ENCODE measurements around the gene BPI.

DNA sequence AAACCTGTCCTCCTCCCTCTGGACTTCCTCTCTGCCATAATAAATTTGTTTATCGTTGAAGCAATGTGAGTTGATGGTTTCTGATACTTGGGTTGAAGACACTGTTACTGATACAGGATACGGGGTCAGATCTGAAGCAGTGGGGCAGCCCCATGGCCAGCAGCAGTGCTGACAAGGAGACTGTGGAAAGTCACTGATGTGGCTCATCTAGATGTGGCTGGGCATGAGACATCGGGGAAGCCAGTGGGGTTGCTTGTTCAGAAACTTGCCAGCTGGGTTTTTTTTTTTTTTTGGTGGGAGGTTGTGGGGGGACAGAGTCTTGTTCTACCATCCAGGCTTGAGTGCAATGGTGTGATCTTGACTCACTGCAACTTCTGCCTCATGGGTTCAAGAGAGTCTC is 2.6 kb upstream of the BPI start:
- TF ChIP-seq, protein P1, sequence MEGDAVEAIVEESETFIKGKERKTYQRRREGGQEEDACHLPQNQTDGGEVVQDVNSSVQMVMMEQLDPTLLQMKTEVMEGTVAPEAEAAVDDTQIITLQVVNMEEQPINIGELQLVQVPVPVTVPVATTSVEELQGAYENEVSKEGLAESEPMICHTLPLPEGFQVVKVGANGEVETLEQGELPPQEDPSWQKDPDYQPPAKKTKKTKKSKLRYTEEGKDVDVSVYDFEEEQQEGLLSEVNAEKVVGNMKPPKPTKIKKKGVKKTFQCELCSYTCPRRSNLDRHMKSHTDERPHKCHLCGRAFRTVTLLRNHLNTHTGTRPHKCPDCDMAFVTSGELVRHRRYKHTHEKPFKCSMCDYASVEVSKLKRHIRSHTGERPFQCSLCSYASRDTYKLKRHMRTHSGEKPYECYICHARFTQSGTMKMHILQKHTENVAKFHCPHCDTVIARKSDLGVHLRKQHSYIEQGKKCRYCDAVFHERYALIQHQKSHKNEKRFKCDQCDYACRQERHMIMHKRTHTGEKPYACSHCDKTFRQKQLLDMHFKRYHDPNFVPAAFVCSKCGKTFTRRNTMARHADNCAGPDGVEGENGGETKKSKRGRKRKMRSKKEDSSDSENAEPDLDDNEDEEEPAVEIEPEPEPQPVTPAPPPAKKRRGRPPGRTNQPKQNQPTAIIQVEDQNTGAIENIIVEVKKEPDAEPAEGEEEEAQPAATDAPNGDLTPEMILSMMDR (IDR thresholded peaks at IDR 0.05; ENCODE audit: low read depth, low read length): no peak
- TF ChIP-seq EZH2phosphoT487 (IDR thresholded peaks at IDR 0.05; ENCODE audit: low read depth): no peak
